A673 (cell line): ENCODE results near the gene B3GNT3.

Experiments used
- CTCF ChIP-seq: fragments of 300-800, 200-600 bp; sonication (generic); conservative IDR thresholded peaks from 2 replicates; pipeline ENCODE4 v1.5.1; 2017; ENCODE audit warnings: low read depth, mild to moderate bottlenecking, antibody characterized with exemption, low read length, moderate library complexity, mixed read lengths
- EZH2 ChIP-seq: fragments of 200-600 bp; sonication (generic); IDR thresholded peaks from 2 replicates; pipeline ENCODE4 v1.6.1; 2017; ENCODE audit warnings: borderline replicate concordance, low read depth, mild to moderate bottlenecking, mixed read lengths, antibody characterized with exemption, low read length; ENCODE audit not compliant: poor library complexity, severe bottlenecking

GRCh38 chr19:17762505-17763229 is 32.3 kb upstream of the B3GNT3 start:
- TF ChIP-seq CTCF (no peak), EZH2 (no peak)
